ENCODE results near the gene LIPT2. TPM values are rescaled to one million over a fixed set of nuclear protein-coding genes. Genes with fewer than 3 reads are reported as not detected.
"Not testable (repeated sequence)": the region's sequence is repeated elsewhere in the genome, so short reads cannot be mapped to it uniquely, and the experiment has no call there.

The LIPT2 gene
- 10 to 100 TPM in 1 of 3 donors, 1 to 10 TPM in 2; 6.4 to 13.4 (median 9.7) TPM for polyA plus RNA-seq

DNA sequence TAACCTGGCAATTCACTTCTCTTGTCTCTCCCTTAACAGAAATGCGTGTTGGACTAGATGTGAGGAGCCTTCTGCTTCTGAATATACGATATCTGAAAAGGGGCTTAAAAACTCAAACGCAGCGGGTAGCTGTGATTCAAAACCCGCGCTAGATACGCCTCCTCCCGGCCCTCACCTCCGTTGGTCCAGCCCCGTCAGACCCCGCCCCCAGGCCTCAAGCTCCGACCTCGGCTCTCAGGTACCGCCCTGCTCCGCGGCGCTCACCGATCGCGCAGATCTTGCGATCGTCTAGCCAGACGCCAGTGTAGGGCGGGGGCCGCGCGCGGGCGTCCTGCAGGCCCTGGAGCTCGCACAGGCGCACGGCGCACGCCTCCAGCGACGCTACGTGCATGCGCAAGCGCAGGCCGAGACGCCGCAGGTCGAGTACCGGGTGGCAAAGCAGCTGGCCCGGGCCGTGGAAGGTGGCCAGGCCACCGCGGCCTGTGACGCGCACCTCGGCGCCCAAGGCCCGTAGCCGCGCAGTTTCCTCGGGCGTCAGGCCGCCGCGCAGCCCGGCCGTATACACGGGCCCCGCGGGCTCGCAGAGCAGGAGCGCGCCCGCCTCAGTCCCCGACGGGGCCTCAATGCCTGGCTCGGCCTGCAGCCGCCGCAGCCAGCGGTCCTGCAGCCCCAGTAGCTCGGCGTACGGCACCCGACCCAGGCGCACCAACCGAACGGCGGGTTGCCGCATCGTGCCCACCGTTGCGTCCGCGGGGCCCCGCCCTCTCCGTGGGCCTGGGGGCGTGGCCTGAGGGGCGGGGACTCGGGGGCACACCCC, at the start of gene LIPT2:
TSS of gene LIPT2 (minus strand) at position 751 of the 817 bp plus-strand sequence. CDS start at position 730, 21 bp downstream.
- Mint-ChIP-seq H3K36me3 (peaks cover 7 to 10% (median 8%) of the 10 kb centered on the region in 3 donors), H3K4me1 (peaks cover 15 to 23% of the 10 kb centered on the region in 2 donors), H3K9me3 (no peaks in the 10 kb centered on the region)

GRCh38 chr11:74541466-74541865, 47.9 kb upstream of the LIPT2 start:
- peaks cover 0 to 8% (median 0%) of the 10 kb centered on the region in 3 donors for H3K36me3 Mint-ChIP-seq
- peaks cover 4 to 11% (median 11%) of the 10 kb centered on the region in 3 donors for H3K27me3 Mint-ChIP-seq (ENCODE audit: low read depth in 3 of 3)
- DNase-seq: no peak
- H3K4me3 Mint-ChIP-seq: no peak overlapping the region
- H3K9me3 Mint-ChIP-seq: peaks cover 0 to 14% (median 4%) of the 10 kb centered on the region in 6 donors
- H3K27ac Mint-ChIP-seq: no peak overlapping the region
- H3K4me1 Mint-ChIP-seq: no peaks in the 10 kb centered on the region

More for the DNA sequence above, at the start of gene LIPT2:
- H3K27me3 Mint-ChIP-seq (ENCODE audit: low read depth in 3 of 3): peaks cover 0 to 7% (median 3%) of the 10 kb centered on the region in 3 donors
- H3K27ac Mint-ChIP-seq: peak within 1 kb of the TSS; percentile 74 to 90 (median 86)
- H3K4me3 Mint-ChIP-seq: peak within 1 kb of the TSS; percentile 81 to 87 (median 85)
- DNase-seq: peak; percentile 94 to 96 (median 95)

DNA sequence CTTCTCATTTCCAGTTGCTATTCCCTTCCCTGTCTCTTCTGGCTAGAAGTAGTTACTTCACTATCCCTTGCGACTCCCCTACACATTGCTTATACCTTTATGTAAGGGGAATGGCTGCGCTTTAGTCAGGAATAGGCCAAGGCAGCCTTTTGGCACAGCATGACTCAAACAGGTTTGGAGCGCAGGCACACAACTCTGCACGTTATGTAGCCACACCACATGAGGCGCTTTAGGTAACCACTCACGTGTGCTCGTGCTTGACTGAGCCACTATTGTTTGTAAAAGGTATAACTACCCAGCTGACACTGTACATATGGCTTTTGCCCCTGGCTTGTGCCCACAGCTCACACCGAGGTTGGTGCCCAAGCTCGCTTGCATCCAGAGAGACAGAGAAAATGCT, 46.7 kb upstream of the LIPT2 start:
- no peak overlapping the region for H3K4me3 Mint-ChIP-seq
- H3K9me3 Mint-ChIP-seq: peaks cover 0 to 14% (median 4%) of the 10 kb centered on the region in 6 donors
- no peak for DNase-seq
- peaks cover 0 to 8% (median 0%) of the 10 kb centered on the region in 3 donors for H3K36me3 Mint-ChIP-seq
- no peak overlapping the region for H3K27ac Mint-ChIP-seq
- H3K4me1 Mint-ChIP-seq: no peaks in the 10 kb centered on the region
- H3K27me3 Mint-ChIP-seq (ENCODE audit: low read depth in 3 of 3): peaks cover 4 to 11% (median 11%) of the 10 kb centered on the region in 3 donors

DNA sequence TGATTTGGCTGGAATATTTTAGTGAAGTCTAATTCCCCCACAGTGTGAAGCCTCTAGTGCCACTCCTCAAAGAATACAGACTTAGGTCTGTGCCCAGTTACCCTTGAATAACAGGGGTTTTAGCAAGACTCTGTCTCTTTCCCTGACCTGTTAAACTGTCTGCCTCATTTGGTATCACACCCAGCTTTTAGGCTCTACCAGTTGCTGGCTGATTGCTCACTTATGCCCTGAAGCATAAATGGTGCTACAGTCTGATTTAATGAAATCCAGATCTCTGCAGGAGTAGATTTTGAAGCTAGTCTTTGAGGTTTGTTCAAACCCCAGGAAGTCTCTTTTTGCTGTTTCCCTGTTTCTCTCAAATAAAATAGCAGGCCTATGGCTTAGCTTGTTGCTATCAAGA, 45.2 kb upstream of the LIPT2 start:
- DNase-seq: no peak
- Mint-ChIP-seq H3K27me3 (ENCODE audit: low read depth in 3 of 3) (peaks cover 2 to 7% (median 7%) of the 10 kb centered on the region in 3 donors), H3K9me3 (peaks cover 0 to 14% (median 4%) of the 10 kb centered on the region in 6 donors), H3K27ac (no peak overlapping the region), H3K4me3 (no peak overlapping the region), H3K4me1 (no peaks in the 10 kb centered on the region), H3K36me3 (peaks cover 0 to 8% (median 0%) of the 10 kb centered on the region in 3 donors)

DNA sequence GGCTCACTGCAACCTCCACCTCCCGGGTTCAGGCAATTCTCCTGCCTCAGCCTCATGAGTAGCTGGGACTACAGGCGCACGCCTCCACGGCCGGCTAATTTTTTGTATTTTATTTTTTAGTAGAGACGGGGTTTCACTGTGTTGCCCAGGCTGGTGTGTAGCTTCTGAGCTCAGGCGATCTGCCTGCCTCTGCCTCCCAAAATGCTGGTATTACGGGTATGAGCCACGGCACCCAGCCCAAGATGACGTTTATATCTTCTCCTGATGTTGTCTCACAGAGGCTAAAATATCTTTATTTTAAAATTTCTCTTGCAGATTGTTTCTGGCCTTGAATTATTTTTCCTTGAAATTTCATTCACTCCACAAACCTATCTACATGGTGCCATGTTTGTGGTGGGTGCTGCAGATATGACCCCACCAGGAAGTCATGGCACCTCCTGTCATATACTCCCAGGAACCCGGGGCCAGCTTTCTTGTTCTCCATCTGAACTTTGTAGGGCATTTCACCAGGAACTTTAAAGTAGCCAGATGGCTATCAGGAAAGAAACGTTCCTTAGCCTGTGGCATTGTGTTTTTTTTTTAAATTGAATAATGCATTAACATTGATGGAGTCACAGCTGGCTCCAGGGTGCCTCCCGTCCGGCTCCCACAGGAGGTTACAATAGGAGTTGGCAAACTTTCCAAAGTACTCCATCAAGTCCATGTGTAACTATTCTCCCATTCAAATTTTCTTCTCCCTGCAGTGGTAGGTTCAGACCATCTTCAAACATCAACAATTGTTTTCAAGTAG, 42.0 kb upstream of the LIPT2 start:
- no peak overlapping the region for H3K27ac Mint-ChIP-seq

GRCh38 chr11:74534946-74535275, 41.4 kb upstream of the LIPT2 start:
- not testable (repeated sequence) for H3K4me3 Mint-ChIP-seq; H3K4me1 Mint-ChIP-seq; DNase-seq; H3K27ac Mint-ChIP-seq; H3K36me3 Mint-ChIP-seq; H3K27me3 Mint-ChIP-seq (ENCODE audit: low read depth in 3 of 3)
- peaks cover 0 to 14% (median 4%) of the 10 kb centered on the region in 6 donors for H3K9me3 Mint-ChIP-seq

More for the DNA sequence above, 42.0 kb upstream of the LIPT2 start:
- Mint-ChIP-seq H3K9me3 (peaks cover 0 to 14% (median 4%) of the 10 kb centered on the region in 6 donors), H3K4me3 (no peak overlapping the region), H3K4me1 (no peaks in the 10 kb centered on the region), H3K36me3 (peaks cover 0 to 8% (median 0%) of the 10 kb centered on the region in 3 donors), H3K27me3 (ENCODE audit: low read depth in 3 of 3) (peaks cover 2 to 10% (median 6%) of the 10 kb centered on the region in 3 donors)
- no peak for DNase-seq

DNA sequence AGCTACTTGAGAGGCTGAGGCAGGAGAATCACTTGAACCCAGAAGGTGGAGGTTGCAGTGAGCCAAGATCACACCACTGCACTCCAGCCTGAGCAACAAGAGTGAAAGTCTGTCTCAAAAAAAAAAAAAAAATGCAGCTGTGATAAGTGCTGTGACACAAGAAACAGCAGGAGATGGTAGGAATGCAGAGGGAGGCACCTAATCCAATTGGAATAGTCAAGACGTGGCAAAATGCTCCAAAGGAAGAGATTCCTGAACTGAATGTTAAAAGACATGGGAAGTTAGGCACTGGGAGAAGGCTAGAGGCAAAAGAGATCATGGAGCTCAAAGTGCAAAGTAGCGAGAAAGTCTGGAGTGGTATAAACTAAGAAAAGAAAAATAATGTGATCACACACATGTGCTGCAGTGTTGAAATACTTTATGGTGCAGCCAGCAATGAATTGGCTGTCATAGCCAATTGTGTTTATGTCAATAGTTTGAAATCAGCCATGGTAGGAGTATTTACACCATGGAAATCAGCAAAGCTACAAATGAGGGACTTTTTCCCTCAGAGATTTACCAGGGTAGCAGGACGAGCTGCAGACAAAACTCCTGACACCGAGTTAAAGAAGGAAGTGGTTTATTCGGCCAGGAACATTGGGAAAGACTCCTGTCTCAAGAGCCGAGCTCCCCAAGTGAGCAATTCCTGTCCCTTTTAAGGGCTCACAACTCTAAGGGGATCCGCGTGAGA, 40.9 kb upstream of the LIPT2 start:
- peaks cover 0 to 14% (median 4%) of the 10 kb centered on the region in 6 donors for H3K9me3 Mint-ChIP-seq
- H3K4me3 Mint-ChIP-seq: no peak overlapping the region
- no peak for DNase-seq
- no peak overlapping the region for H3K27ac Mint-ChIP-seq
- no peaks in the 10 kb centered on the region for H3K4me1 Mint-ChIP-seq
- H3K36me3 Mint-ChIP-seq: peaks cover 0 to 8% (median 0%) of the 10 kb centered on the region in 3 donors
- H3K27me3 Mint-ChIP-seq (ENCODE audit: low read depth in 3 of 3): peaks cover 2 to 10% (median 6%) of the 10 kb centered on the region in 3 donors

GRCh38 chr11:74533421-74533820, 39.9 kb upstream of the LIPT2 start:
- Mint-ChIP-seq H3K9me3 (peaks cover 0 to 14% (median 4%) of the 10 kb centered on the region in 6 donors), H3K27ac (no peak overlapping the region), H3K36me3 (peaks cover 0 to 8% (median 0%) of the 10 kb centered on the region in 3 donors), H3K27me3 (ENCODE audit: low read depth in 3 of 3) (peaks cover 0 to 10% (median under 1%) of the 10 kb centered on the region in 3 donors), H3K4me3 (no peak overlapping the region), H3K4me1 (no peaks in the 10 kb centered on the region)
- DNase-seq: no peak

- H3K4me3 Mint-ChIP-seq: no peak overlapping the region
- peaks cover 0 to 3% (median 0%) of the 10 kb centered on the region in 3 donors for H3K36me3 Mint-ChIP-seq
- peaks cover 0 to 8% (median 0%) of the 10 kb centered on the region in 3 donors for H3K27me3 Mint-ChIP-seq (ENCODE audit: low read depth in 3 of 3)
- H3K27ac Mint-ChIP-seq: no peak overlapping the region
- no peaks in the 10 kb centered on the region for H3K4me1 Mint-ChIP-seq
- DNase-seq: no peak
- H3K9me3 Mint-ChIP-seq: peaks cover 0 to 7% (median 2%) of the 10 kb centered on the region in 6 donors
Measured at GRCh38 chr11:74532501-74533246, 39.1 kb upstream of the LIPT2 start.

DNA sequence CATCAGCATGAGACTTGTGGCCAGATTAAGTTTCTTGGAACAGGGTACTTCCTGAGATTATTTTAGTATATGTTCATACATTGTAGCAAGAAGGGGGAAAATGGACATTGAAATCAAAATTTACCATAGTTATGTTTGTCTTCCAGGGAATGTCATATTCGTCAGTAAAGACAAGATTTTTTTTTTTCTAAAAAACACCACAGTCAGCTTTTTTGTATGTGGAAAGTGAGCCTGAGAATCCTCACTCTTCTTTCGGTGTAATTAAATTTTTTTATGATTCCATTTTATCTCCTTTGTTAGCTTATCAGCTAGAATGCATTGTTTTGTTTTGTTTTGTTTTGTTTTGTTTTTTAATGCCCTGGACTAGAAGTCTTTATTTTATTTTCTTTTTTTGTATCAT, 31.5 kb upstream of the LIPT2 start:
- Mint-ChIP-seq H3K4me3 (no peak overlapping the region), H3K4me1 (no peaks in the 10 kb centered on the region), H3K36me3 (no peaks in the 10 kb centered on the region), H3K9me3 (no peaks in the 10 kb centered on the region), H3K27ac (no peak overlapping the region), H3K27me3 (ENCODE audit: low read depth in 3 of 3) (peaks cover 0 to 8% (median 4%) of the 10 kb centered on the region in 3 donors)
- DNase-seq: no peak

GRCh38 chr11:74524501-74524900, 31.0 kb upstream of the LIPT2 start:
- no peaks in the 10 kb centered on the region for H3K36me3 Mint-ChIP-seq
- no peak overlapping the region for H3K4me3 Mint-ChIP-seq
- H3K4me1 Mint-ChIP-seq: no peaks in the 10 kb centered on the region
- no peak for DNase-seq
- peaks cover 0 to 10% (median 4%) of the 10 kb centered on the region in 3 donors for H3K27me3 Mint-ChIP-seq (ENCODE audit: low read depth in 3 of 3)
- no peaks in the 10 kb centered on the region for H3K9me3 Mint-ChIP-seq
- no peak overlapping the region for H3K27ac Mint-ChIP-seq

DNA sequence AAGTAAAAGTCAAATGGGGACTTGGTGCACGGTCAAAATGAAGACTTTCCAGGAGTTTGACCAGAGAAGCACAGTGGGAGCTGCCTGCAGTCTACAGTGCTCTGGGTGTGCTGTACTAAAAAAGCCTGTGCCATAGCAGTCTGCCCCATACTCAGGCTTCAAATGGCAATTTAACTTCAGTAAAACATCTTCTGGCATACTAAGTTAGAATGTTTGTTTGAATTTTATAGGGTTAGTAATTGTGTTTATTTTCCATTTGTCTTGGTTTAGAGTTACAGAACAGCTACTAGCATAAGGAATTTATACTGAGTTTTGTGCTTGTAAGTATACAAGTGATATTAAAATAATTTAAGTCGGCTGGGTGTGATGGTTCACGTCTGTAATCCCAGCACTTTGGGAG, 29.3 kb upstream of the LIPT2 start:
- DNase-seq: no peak
- Mint-ChIP-seq H3K4me3 (no peak overlapping the region), H3K27ac (no peak overlapping the region), H3K4me1 (no peaks in the 10 kb centered on the region), H3K27me3 (ENCODE audit: low read depth in 3 of 3) (peaks cover 0 to 10% (median 4%) of the 10 kb centered on the region in 3 donors), H3K36me3 (no peaks in the 10 kb centered on the region), H3K9me3 (no peaks in the 10 kb centered on the region)
